ENCODE data around the gene MBP. TPM values are rescaled to one million over a fixed set of nuclear protein-coding genes. Genes with fewer than 3 reads are reported as not detected.
A peak's percentile ranks its signal among the peaks of the same experiment; 100 is the strongest.

MBP gene
- total and polyA plus RNA-seq, 10 of the 15 experiments (the other 5 are each of a cell fraction or from before 2014, with no cell fraction given): 12.2 to 67.8 (median 42.1) TPM

DNA sequence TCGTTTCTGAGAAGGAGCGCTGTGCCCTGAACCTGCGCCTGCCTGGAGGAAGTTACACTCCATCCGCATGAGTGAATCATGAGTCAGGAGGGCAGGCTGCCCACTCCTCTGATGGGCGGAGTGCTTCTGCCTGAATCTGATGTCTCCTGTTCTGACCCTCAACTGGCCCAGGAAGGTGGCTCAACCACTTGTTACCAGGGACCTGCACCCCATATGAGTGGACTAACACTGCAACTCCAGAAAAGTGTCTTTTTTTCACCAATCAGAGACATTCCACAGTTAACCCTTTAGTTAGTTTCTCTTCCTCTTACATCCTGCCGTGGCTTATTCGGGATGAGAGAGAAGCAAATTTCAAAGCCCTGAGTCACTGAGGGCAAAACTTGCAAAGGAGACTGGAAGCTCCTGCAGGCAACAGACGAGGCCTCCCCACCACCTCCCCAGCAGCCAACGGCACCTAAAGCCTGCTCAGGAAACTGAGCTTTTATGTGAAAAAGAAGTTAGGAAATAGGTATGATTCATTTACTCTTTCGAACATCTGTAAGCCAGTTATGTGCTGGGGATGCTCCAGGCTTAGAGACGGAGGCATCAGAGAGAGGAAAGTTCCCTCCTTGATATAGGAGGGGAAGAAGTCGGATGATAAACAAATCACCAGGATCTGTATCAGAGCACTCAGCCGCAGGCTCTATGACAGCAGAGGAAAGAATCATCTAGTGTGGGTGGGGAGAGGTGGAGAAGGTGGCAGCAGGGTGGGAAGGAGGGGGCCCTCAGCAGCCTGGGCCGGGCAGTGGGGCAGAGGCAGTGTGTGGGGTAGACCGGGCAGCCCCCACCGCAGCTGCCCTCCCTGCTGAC is 30.9 kb downstream of the MBP start (continued):
- TF ChIP-seq MTA2 (IDR thresholded peaks at IDR 0.05; ENCODE audit: low read depth) (no peak), RCOR1 (conservative IDR thresholded peaks at IDR 0.05; ENCODE audit: low read depth, low read length) (no peak), SUZ12 (IDR thresholded peaks at IDR 0.05; ENCODE audit: unreplicated experiment) (no peak), SMARCA5 (IDR thresholded peaks at IDR 0.05) (no peak), SP1 (IDR thresholded peaks at IDR 0.05; ENCODE audit: low read depth, low read length) (peak; percentile 5), POLR2A (IDR thresholded peaks at IDR 0.05; ENCODE audit: low read depth, low read length) (peak; percentile 56), TBL1XR1 (IDR thresholded peaks at IDR 0.05; ENCODE audit: low read depth, low read length) (0 out of 2 replicates have a peak, but pooled peaks have one; percentile 5), BACH1 (IDR thresholded peaks at IDR 0.05; ENCODE audit: borderline replicate concordance) (no peak), KDM1A (IDR thresholded peaks at IDR 0.05; ENCODE audit: borderline replicate concordance) (no peak), NR2C2 (IDR thresholded peaks at IDR 0.05; ENCODE audit: borderline replicate concordance, control insufficient read depth, insufficient read length, low read depth) (no peak), GATAD2B (conservative IDR thresholded peaks at IDR 0.05; ENCODE audit: low read depth) (peak; percentile 61), ZNF384 (IDR thresholded peaks at IDR 0.05; ENCODE audit: borderline replicate concordance, low read depth, low read length) (no peak), NFXL1 (IDR thresholded peaks at IDR 0.05; ENCODE audit: borderline replicate concordance) (no peak), CREM (IDR thresholded peaks at IDR 0.05; ENCODE audit: low read depth) (no peak), CBX5 (IDR thresholded peaks at IDR 0.05; ENCODE audit: low read depth) (0 out of 2 replicates have a peak, but pooled peaks have one; percentile 34), SIN3A (IDR thresholded peaks at IDR 0.05; ENCODE audit: low read depth, low read length) (no peak), SPI1 (IDR thresholded peaks at IDR 0.05; ENCODE audit: borderline replicate concordance, insufficient read depth, low read depth, low read length) (peak; percentile 69), POLR2AphosphoS5 (IDR thresholded peaks at IDR 0.05; ENCODE audit: low read length) (0 out of 2 replicates have a peak, but pooled peaks have one; percentile 23), RBBP5 (conservative IDR thresholded peaks at IDR 0.05) (no peak), DPF2 (IDR thresholded peaks at IDR 0.05) (peak; percentile 11; the same call in 1 of the 2 replicates), SREBF1 (IDR thresholded peaks at IDR 0.05; ENCODE audit: low read length) (no peak), POU2F2 (IDR thresholded peaks at IDR 0.05; ENCODE audit: borderline replicate concordance, low read depth, low read length) (no peak), GABPA (IDR thresholded peaks at IDR 0.05; ENCODE audit: low read depth) (no peak), ZBED1 (IDR thresholded peaks at IDR 0.05; ENCODE audit: borderline replicate concordance) (no peak), CHD1 (IDR thresholded peaks at IDR 0.05; ENCODE audit: low read depth, low read length) (no peak)
- TF ChIP-seq, protein P1, sequence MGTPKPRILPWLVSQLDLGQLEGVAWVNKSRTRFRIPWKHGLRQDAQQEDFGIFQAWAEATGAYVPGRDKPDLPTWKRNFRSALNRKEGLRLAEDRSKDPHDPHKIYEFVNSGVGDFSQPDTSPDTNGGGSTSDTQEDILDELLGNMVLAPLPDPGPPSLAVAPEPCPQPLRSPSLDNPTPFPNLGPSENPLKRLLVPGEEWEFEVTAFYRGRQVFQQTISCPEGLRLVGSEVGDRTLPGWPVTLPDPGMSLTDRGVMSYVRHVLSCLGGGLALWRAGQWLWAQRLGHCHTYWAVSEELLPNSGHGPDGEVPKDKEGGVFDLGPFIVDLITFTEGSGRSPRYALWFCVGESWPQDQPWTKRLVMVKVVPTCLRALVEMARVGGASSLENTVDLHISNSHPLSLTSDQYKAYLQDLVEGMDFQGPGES (IDR thresholded peaks at IDR 0.05): no peak
- TF ChIP-seq, protein P2, sequence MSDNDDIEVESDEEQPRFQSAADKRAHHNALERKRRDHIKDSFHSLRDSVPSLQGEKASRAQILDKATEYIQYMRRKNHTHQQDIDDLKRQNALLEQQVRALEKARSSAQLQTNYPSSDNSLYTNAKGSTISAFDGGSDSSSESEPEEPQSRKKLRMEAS (IDR thresholded peaks at IDR 0.05; ENCODE audit: low read depth, low read length): peak; percentile 27; the same call in 1 of the 2 replicates
- TF ChIP-seq, protein P3, sequence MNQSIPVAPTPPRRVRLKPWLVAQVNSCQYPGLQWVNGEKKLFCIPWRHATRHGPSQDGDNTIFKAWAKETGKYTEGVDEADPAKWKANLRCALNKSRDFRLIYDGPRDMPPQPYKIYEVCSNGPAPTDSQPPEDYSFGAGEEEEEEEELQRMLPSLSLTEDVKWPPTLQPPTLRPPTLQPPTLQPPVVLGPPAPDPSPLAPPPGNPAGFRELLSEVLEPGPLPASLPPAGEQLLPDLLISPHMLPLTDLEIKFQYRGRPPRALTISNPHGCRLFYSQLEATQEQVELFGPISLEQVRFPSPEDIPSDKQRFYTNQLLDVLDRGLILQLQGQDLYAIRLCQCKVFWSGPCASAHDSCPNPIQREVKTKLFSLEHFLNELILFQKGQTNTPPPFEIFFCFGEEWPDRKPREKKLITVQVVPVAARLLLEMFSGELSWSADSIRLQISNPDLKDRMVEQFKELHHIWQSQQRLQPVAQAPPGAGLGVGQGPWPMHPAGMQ (IDR thresholded peaks at IDR 0.05; ENCODE audit: borderline replicate concordance): no peak

Data from GM12878 (cell line).